Endothelial cell of umbilical vein (primary cell): ENCODE results near the gene CDCA5. TPM values are rescaled to one million over a fixed set of nuclear protein-coding genes. Genes with fewer than 3 reads are reported as not detected.

ENCODE experiments used
- BruUV-seq: library from RNA; stranded (reverse); fragments of 400-500 nt; replicated peaks from 2 replicates; lab custom pipeline; 2021; lab: Mats Ljungman, UMichigan
- CTCF ChIA-PET: fragments of 300-600, 350-600 bp; sonication (Branson Sonifier 250); formaldehyde crosslinking; loops from one replicate; lab custom pipeline; 2021; ENCODE audit warnings: antibody characterized with exemption, inconsistent platforms; lab: Charles Lee
- POLR2A ChIA-PET: fragments of 300-600, 350-600 bp; sonication (Branson Sonifier 250); formaldehyde crosslinking; loops from one replicate; lab custom pipeline; 2021; ENCODE audit warnings: antibody characterized with exemption, inconsistent platforms; lab: Charles Lee
- DNase-seq: peaks from one replicate; pipeline ENCODE4 v3.0.0-alpha.2; 2011; ENCODE audit warnings: low read depth, low spot score
- FAIRE-seq: peaks from 2 replicates; lab custom pipeline; 2011; peaks lifted over from hg19 to GRCh38; lab: Jason Lieb, UNC
- H2AFZ ChIP-seq: 2 replicates; pipeline ENCODE4 v1.6.0; 2012; ENCODE audit warnings: low read depth, low read length, control low read depth, inconsistent platforms
- H3K27ac ChIP-seq: 2 replicates; pipeline ENCODE4 v1.5.1; 2011; ENCODE audit warnings: low read depth, mild to moderate bottlenecking, control low read depth, low read length, moderate library complexity; ENCODE audit not compliant: insufficient read depth
- H3K27me3 ChIP-seq, 2 experiments: 2 replicates each; pipeline versions ENCODE4 v1.6.0 to v1.6.1; 2011; ENCODE audit warnings: low read length in 2 of 2, mixed read lengths in 1 of 2; ENCODE audit not compliant: control insufficient read depth in 2 of 2, insufficient read depth in 2 of 2
- H3K36me3 ChIP-seq, 2 experiments: 2 replicates in 1 of 2; 3 replicates in 1 of 2; pipeline ENCODE4 v1.5.1; 2011; ENCODE audit warnings: low read length in 2 of 2, mild to moderate bottlenecking in 1 of 2, moderate library complexity in 1 of 2; ENCODE audit not compliant: control insufficient read depth in 2 of 2, insufficient read depth in 2 of 2; ENCODE audit errors: extremely low read depth in 1 of 2
- H3K4me1 ChIP-seq: 3 replicates; pipeline ENCODE4 v1.5.1; 2011; ENCODE audit warnings: mild to moderate bottlenecking, low read length; ENCODE audit not compliant: control insufficient read depth, insufficient read depth; ENCODE audit errors: extremely low read depth
- H3K4me2 ChIP-seq: 2 replicates; pipeline ENCODE4 v1.6.1; 2011; ENCODE audit warnings: low read length, control low read depth, mixed read lengths; ENCODE audit not compliant: insufficient read depth
- H3K4me3 ChIP-seq, 3 experiments: fragments of 200-600 bp in 1 of 3; sonication (generic), shearing (Covaris generic) in 1 of 3; replicated peaks in 1 of 3; 2 replicates each; pipeline ENCODE4 v1.5.1; 2011 to 2016; ENCODE audit warnings: control low read depth in 3 of 3, low read length in 3 of 3, mild to moderate bottlenecking in 2 of 3, inconsistent platforms in 1 of 3, low read depth in 1 of 3, moderate library complexity in 1 of 3; ENCODE audit not compliant: insufficient read depth in 1 of 3
- H3K79me2 ChIP-seq: 2 replicates; pipeline ENCODE4 v1.6.0; 2012; ENCODE audit warnings: low read length, inconsistent platforms; ENCODE audit not compliant: control insufficient read depth, insufficient read depth
- H3K9ac ChIP-seq: replicated peaks from 2 replicates; pipeline ENCODE3; 2011; ENCODE audit warnings: low read length, control low read depth; ENCODE audit not compliant: insufficient read depth; ENCODE audit errors: extremely low read depth
- H3K9me1 ChIP-seq: replicated peaks from 3 replicates; pipeline ENCODE4 v1.6.0; 2011; ENCODE audit warnings: mild to moderate bottlenecking, low read length; ENCODE audit not compliant: control insufficient read depth, insufficient read depth; ENCODE audit errors: extremely low read depth
- H3K9me3 ChIP-seq: replicated peaks from 2 replicates; pipeline ENCODE4 v1.5.1; 2012; ENCODE audit warnings: low read length, inconsistent platforms; ENCODE audit not compliant: control insufficient read depth, insufficient read depth
- H4K20me1 ChIP-seq: replicated peaks from 2 replicates; pipeline ENCODE3; 2011; ENCODE audit warnings: mild to moderate bottlenecking, low read length; ENCODE audit not compliant: control insufficient read depth, insufficient read depth; ENCODE audit errors: extremely low read depth
- EZH2 ChIP-seq: IDR thresholded peaks from 2 replicates; pipeline ENCODE4 v1.6.1; 2012; ENCODE audit warnings: borderline replicate concordance, low read depth, mild to moderate bottlenecking, moderate library complexity, low read length, inconsistent platforms; ENCODE audit not compliant: severe bottlenecking
- FOS ChIP-seq: IDR thresholded peaks from 2 replicates; pipeline ENCODE4 v1.6.1; 2011; ENCODE audit warnings: mild to moderate bottlenecking, low read length, moderate library complexity, borderline replicate concordance; ENCODE audit not compliant: insufficient read depth
- GATA2 ChIP-seq: IDR thresholded peaks from 2 replicates; pipeline ENCODE4 v1.7.0; 2011; ENCODE audit warnings: low read depth, mild to moderate bottlenecking, moderate library complexity, mixed read lengths, low read length; ENCODE audit not compliant: insufficient read length, insufficient read depth
- JUN ChIP-seq: IDR thresholded peaks from 2 replicates; pipeline ENCODE4 v1.6.1; 2011; ENCODE audit warnings: borderline replicate concordance, low read depth; ENCODE audit not compliant: insufficient read length, insufficient read depth
- MAX ChIP-seq: IDR thresholded peaks from 2 replicates; pipeline ENCODE4 v1.6.1; 2011; ENCODE audit not compliant: insufficient read depth, insufficient read length
- MYC ChIP-seq: IDR thresholded peaks from one replicate; pipeline ENCODE4 v1.6.1; 2011; ENCODE audit warnings: mild to moderate bottlenecking, low read depth, low read length
- POLR2A ChIP-seq: IDR thresholded peaks from 2 replicates; pipeline ENCODE4 v1.6.1; 2012; ENCODE audit warnings: low read depth, mild to moderate bottlenecking, control low read depth, low read length
- POLR2AphosphoS5 ChIP-seq: IDR thresholded peaks from 2 replicates; pipeline ENCODE4 v1.6.1; 2012; ENCODE audit warnings: low read depth, mild to moderate bottlenecking, control low read depth, low read length, moderate library complexity; ENCODE audit not compliant: insufficient read depth
- dilution Hi-C: fragments of 300-500 bp; cut with MboI; formaldehyde crosslinking; loops from one replicate; pipeline ENCODE4 v1.15.0; 2019; ENCODE audit warnings: low sequenced_read_pairs; ENCODE audit not compliant: extremely low pct_ligation_motif_present
- intact Hi-C: fragments of 100-400 bp; cut with micrococcal nuclease; formaldehyde crosslinking; loops from one replicate; pipeline ENCODE4 v1.10.0; 2022
- polyA plus RNA-seq, 4 experiments: library from polyadenylated mRNA; depleted of rRNA in 3 of 4; stranded (reverse) in 3 of 4; unstranded in 1 of 4; fragments of >200 nt; gene quantifications; 2 replicates each; pipeline versions ENCODE4 v1.2.1 to v1.2.3, GENCODE V29; 2011 to 2012; ENCODE audit warnings: missing spikeins in 1 of 4
- total RNA-seq: library from RNA; stranded (reverse); gene quantifications from 2 replicates; pipeline ENCODE4 v1.2.3, GENCODE V29; 2021
- TF ChIP-seq, protein P1 (sequence below), 2 donors: IDR thresholded peaks; 1 replicate in 1 of 2; 2 replicates in 1 of 2; pipeline ENCODE4 v1.5.1; 2011; ENCODE audit warnings: low read length in 2 of 2, mild to moderate bottlenecking in 2 of 2, moderate library complexity in 2 of 2, control low read depth in 1 of 2, inconsistent platforms in 1 of 2, low read depth in 1 of 2; ENCODE audit not compliant: insufficient read depth in 1 of 2; ENCODE audit errors: extremely low read depth in 1 of 2

CDCA5 gene
- total and polyA plus RNA-seq, 2 donors (not counting 3 experiments of a cell fraction or from before 2014, with no cell fraction given): 16.4 to 35.7 TPM

- Histone ChIP-seq H3K36me3 (peaks cover 7 to 24% of the 10 kb centered on the region in 2 experiments), H3K9ac (peak overlapping the region; percentile 90), H3K4me1 (peaks cover 15% of the 10 kb centered on the region), H3K9me1 (no peaks in the 10 kb centered on the region), H3K4me3 (peak overlapping the region; percentile 48 to 94 (median 82)), H3K9me3 (no peaks in the 10 kb centered on the region), H4K20me1 (no peaks in the 10 kb centered on the region), H3K27me3 (no peaks in the 10 kb centered on the region), H3K27ac (peak overlapping the region; percentile 53), H3K4me2 (peak overlapping the region; percentile 66), H2AFZ (no peak overlapping the region), H3K79me2 (peaks cover 34% of the 10 kb centered on the region)
- BruUV-seq: TSS peak; percentile 63
- CTCF ChIA-PET: interaction anchor here (0.9 to 3.4 kb wide), 4 partner anchors 10 to 60 kb away, joined by 3 to 45 read pairs (median 10); partner anchors contain the start of genes CAPN1, SYVN1 and TM7SF2
- TF ChIP-seq GATA2 (no peak), JUN (no peak), POLR2AphosphoS5 (no peak), MAX (no peak), MYC (no peak), POLR2A (no peak), FOS (no peak), EZH2 (no peak)
- TF ChIP-seq, protein P1, sequence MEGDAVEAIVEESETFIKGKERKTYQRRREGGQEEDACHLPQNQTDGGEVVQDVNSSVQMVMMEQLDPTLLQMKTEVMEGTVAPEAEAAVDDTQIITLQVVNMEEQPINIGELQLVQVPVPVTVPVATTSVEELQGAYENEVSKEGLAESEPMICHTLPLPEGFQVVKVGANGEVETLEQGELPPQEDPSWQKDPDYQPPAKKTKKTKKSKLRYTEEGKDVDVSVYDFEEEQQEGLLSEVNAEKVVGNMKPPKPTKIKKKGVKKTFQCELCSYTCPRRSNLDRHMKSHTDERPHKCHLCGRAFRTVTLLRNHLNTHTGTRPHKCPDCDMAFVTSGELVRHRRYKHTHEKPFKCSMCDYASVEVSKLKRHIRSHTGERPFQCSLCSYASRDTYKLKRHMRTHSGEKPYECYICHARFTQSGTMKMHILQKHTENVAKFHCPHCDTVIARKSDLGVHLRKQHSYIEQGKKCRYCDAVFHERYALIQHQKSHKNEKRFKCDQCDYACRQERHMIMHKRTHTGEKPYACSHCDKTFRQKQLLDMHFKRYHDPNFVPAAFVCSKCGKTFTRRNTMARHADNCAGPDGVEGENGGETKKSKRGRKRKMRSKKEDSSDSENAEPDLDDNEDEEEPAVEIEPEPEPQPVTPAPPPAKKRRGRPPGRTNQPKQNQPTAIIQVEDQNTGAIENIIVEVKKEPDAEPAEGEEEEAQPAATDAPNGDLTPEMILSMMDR (IDR thresholded peaks at IDR 0.05; ENCODE audit: extremely low read depth in 1 of 2, insufficient read depth in 1 of 2, low read depth in 1 of 2, low read length in 2 of 2): no peak
- FAIRE-seq: peak; percentile 56
- no peak for DNase-seq
- POLR2A ChIA-PET: interaction anchor here (0.8 to 1.9 kb wide), 4 partner anchors 14 to 140 kb away, joined by 3 to 7 read pairs (median 6); partner anchors contain the start of gene POLA2
- dilution Hi-C loops: no loop called here
- intact Hi-C loops: no loop called here
Measured at GRCh38 chr11:65121447-65121864, 37.6 kb upstream of the CDCA5 start.
